Ishikawa (cell line): ENCODE measurements around the gene PCBP3.

Experiments
- CEBPB ChIP-seq: IDR thresholded peaks from 2 replicates; pipeline ENCODE4 v1.6.1; 2012
- CREB1 ChIP-seq: IDR thresholded peaks from 2 replicates; pipeline ENCODE4 v1.6.1; 2012; ENCODE audit warnings: low read depth
- EGR1 ChIP-seq: IDR thresholded peaks from 2 replicates; pipeline ENCODE4 v1.6.1; 2012
- EP300 ChIP-seq: IDR thresholded peaks from 2 replicates; pipeline ENCODE4 v1.6.1; 2012; ENCODE audit warnings: borderline replicate concordance
- FOXM1 ChIP-seq: IDR thresholded peaks from 2 replicates; pipeline ENCODE4 v1.6.1; 2012; ENCODE audit warnings: low read depth, borderline replicate concordance
- MAX ChIP-seq: IDR thresholded peaks from 2 replicates; pipeline ENCODE4 v1.6.1; 2012
- NFIC ChIP-seq: IDR thresholded peaks from 2 replicates; pipeline ENCODE4 v1.6.1; 2012
- RAD21 ChIP-seq: IDR thresholded peaks from 2 replicates; pipeline ENCODE4 v1.6.1; 2012; ENCODE audit warnings: low read depth
- REST ChIP-seq: IDR thresholded peaks from 2 replicates; pipeline ENCODE4 v1.6.1; 2012; ENCODE audit warnings: low read depth, mild to moderate bottlenecking
- TAF1 ChIP-seq: IDR thresholded peaks from 2 replicates; pipeline ENCODE4 v1.6.1; 2012; ENCODE audit warnings: low read depth, mild to moderate bottlenecking
- TCF12 ChIP-seq: IDR thresholded peaks from 2 replicates; pipeline ENCODE4 v1.6.1; 2012; ENCODE audit warnings: low read depth
- TEAD4 ChIP-seq: IDR thresholded peaks from 2 replicates; pipeline ENCODE4 v1.6.1; 2012
- USF1 ChIP-seq: IDR thresholded peaks from 2 replicates; pipeline ENCODE4 v1.6.1; 2012
- YY1 ChIP-seq: IDR thresholded peaks from 2 replicates; pipeline ENCODE4 v1.6.1; 2012; ENCODE audit warnings: low read depth
- ZBTB7A ChIP-seq: IDR thresholded peaks from 2 replicates; pipeline ENCODE4 v1.6.1; 2012; ENCODE audit warnings: low read depth

The PCBP3 gene

GRCh38 chr21:45837936-45838335 is 194.4 kb downstream of the PCBP3 start:
- TF ChIP-seq USF1: no peak
- TF ChIP-seq EP300: no peak
- TF ChIP-seq REST: no peak
- no peak for TF ChIP-seq FOXM1
- no peak for TF ChIP-seq TAF1
- no peak for TF ChIP-seq TEAD4
- TF ChIP-seq CEBPB: no peak
- no peak for TF ChIP-seq CREB1
- TF ChIP-seq MAX: no peak
- no peak for TF ChIP-seq NFIC
- no peak for TF ChIP-seq TCF12
- no peak for TF ChIP-seq ZBTB7A
- no peak for TF ChIP-seq YY1
- no peak for TF ChIP-seq RAD21
- no peak for TF ChIP-seq EGR1

GRCh38 chr21:45838634-45839033 is 195.1 kb downstream of the PCBP3 start:
- no peak for TF ChIP-seq TEAD4
- no peak for TF ChIP-seq TCF12
- TF ChIP-seq FOXM1: no peak
- TF ChIP-seq MAX: no peak
- no peak for TF ChIP-seq CREB1

- TF ChIP-seq ZBTB7A (no peak), REST (no peak), MAX (no peak), YY1 (no peak), RAD21 (no peak), TCF12 (no peak)
Observed at GRCh38 chr21:45839274-45839673, 195.7 kb downstream of the PCBP3 start.

GRCh38 chr21:45841033-45841432 is 197.5 kb downstream of the PCBP3 start:
- TF ChIP-seq EGR1 (no peak), TCF12 (no peak), TEAD4 (no peak), RAD21 (no peak), YY1 (no peak), ZBTB7A (no peak)

- no peak for TF ChIP-seq TAF1
Observed at GRCh38 chr21:45843426-45843825, 199.9 kb downstream of the PCBP3 start.

GRCh38 chr21:45844181-45844580 is 200.7 kb downstream of the PCBP3 start:
- TF ChIP-seq EP300: no peak
- no peak for TF ChIP-seq FOXM1
- TF ChIP-seq RAD21: no peak
- TF ChIP-seq TEAD4: no peak
- no peak for TF ChIP-seq USF1
- no peak for TF ChIP-seq REST
- TF ChIP-seq CEBPB: no peak
- TF ChIP-seq TAF1: no peak
- no peak for TF ChIP-seq CREB1
- no peak for TF ChIP-seq YY1
